NCI-H774 (cell line): ENCODE measurements around the gene PLXNA2.

Experiments used
- DNase-seq: peaks from one replicate; lab custom pipeline; 2025; lab: John Stamatoyannopoulos, UW

The PLXNA2 gene

GRCh38 chr1:208203127-208203847, 40.9 kb downstream of the PLXNA2 start:
- DNase-seq, result peak; percentile 83

DNA sequence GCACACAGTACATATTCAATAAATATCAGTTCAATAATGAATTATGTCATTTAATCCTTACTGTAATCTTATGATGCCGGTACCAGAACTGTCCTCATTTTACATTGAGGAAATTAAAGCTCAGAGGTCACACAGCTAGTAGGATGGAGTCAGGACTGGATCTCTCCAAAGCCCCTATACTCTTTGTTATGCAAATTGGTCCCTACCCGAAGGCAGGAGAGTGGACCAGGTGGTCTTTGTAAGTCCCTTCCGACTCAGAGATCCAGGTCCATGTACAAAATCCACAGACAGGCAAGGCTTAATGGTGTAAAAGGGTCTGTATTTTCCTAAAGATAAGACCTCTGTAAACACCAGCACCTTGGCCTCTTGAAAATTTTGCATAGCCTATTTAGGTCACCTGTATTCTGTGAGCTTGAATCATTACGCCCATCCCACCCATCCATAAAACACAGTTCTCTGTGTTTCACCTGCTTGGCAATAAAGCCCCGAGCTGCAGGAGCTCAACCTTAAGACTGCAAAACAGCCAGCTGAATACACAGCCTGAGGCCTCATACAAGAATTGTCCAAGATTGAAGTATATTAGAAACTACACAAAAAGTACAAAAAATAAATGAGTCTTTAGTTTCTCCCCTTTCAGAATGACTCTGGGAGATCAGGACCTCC, 41.7 kb downstream of the PLXNA2 start:
- no peak for DNase-seq

- DNase-seq, result no peak
These were observed 43.0 kb downstream of the PLXNA2 start for GRCh38 chr1:208201229-208201628.

DNA sequence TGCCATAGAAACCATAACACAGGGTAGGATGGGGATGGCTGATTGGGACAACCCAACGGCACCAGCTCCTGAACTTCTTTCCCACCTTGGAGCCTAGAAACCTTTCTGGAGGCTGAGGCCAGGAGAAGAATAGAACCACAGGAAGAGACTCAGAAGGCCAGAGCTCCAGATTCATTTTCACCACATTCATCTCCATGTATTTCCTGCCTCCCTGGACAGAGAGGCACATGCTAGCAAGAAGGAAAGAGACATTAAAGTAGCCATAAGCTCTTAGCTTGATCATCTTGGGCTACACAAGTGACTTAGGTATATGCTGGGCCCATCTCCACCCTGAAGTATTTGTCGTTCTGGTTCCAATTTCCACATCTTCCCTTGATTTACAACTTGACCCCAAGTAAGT, 44.1 kb downstream of the PLXNA2 start:
- DNase-seq, result no peak

DNA sequence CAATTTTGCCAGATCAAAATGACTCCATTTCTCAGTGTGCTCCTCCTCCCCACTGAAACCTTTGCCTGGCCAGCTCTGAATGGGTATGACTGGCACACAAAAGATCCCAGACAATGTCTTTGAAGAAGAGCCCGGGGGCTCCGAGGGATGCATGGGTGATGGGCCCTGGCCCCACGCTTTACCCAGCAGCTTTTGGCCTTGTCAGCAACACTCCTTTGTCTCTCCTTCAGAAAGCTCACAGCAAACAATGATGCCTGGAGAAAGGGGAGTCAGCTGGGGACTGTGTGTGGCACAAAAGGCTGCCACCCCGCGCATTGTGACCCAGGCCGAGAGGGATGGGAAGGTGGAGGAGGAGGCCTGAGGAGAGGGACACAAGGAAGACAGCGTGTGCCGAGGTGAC, 45.9 kb downstream of the PLXNA2 start:
- no peak for DNase-seq

DNA sequence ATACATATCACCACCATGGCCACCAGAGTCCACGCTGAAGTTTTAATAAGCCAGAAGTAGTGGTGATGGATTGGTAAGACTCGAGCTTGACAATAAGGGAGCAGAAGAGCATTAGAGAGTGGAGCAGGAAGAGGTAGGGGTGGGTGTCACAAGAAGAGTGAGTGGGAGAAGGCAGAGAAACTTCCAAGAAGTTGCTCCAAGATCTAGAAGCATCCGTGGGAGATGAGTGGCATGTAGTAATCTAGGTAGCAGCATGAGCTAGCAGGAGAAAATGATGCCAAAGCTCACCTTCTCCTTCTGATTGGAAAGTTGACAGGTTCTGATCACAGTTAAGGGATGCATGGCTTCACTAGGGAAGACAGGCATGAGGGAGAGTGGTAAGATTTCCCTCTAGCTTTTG, 49.2 kb downstream of the PLXNA2 start:
- no peak for DNase-seq

- DNase-seq, result no peak
These were observed 51.2 kb downstream of the PLXNA2 start for GRCh38 chr1:208192995-208193394.

DNA sequence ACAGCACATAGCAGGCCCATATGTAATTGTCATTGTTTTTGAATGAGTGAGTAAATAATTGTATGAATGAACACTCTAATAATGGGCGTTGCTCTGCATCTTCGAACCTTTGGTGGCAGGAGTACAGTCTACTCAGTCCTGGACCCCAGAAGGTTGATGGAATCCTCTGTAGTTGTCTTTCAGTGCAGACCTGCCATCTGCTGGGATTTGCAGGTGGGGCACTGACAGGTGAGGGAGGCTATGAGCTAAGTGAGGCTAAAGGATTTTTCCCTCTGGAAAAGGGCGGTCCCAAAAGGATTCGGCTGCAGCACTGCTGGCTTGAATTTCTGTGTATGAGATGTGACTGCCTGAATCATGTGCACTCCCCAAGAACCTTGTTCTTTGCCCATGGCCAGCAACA, 53.4 kb downstream of the PLXNA2 start:
- DNase-seq, result no peak

- DNase-seq, result no peak
These were observed 54.5 kb downstream of the PLXNA2 start for GRCh38 chr1:208189716-208190115.

DNA sequence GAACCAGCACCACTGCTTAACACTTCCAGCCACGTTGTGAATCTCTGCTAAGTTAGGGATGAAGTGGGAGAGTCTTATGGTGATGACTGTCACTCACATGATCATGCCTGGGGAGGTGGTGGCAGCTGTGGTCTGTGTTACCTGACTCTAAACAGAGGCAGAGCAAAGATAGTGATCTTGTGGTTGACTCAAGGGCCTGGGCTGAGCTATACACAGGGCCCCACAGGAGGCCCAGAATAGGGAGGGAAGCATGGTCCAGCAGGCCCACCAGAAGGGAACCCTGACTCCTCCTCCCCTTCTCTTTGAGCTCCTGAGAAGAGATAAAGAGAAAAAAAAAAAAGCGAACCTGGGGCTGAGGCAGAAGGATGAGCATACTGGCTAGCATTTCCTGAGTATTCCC, 55.0 kb downstream of the PLXNA2 start:
- DNase-seq, result no peak

- DNase-seq, result no peak
These were observed 55.6 kb downstream of the PLXNA2 start for GRCh38 chr1:208188607-208189006.

DNA sequence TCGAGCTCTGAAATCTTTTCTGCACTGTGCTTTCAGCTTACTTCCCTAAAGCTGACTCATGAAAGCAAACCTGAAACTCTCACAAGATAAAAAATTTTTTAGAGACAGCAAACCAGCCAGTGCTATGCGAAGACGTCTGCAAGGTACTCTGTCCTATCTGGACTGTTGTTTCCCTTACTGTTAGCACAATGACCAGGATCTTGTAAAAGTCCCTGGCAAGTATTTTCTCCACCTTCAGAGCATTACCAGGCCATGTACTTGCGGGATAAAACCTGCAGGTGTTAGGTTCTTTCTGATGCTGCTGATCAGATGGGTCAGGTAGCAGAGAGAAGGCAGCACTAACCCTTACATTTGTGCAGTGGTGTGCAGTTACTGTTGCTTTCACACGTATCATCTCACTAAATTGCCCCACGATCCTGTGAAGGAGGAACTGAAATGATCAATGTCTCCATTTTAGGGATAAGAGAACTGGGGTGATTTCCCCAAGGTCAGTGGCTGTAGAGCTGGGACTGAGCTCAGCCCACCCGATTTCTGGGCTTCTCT, 56.6 kb downstream of the PLXNA2 start:
- DNase-seq, result no peak

DNA sequence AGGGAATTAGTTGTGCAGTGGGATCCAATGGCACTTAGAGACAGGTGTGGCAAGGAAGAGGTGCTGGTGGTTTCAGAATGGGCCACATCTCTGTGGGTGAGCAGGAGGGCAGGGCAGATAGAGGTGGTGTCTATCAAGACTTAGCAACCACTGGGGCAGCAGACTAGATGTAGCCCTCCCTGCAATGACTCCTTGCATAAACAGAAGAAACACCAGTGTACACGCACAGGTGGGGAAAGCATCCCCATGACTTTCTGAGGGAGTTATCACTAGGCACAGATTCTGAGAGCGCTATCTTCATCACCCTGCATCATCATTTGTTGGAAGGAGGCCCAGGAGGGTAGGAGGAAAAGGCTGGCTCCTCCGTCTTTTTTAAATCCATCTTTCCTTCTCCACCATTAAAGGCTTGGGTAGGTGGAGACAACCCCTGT, 58.4 kb downstream of the PLXNA2 start:
- no peak for DNase-seq

- DNase-seq, result no peak
These were observed 59.1 kb downstream of the PLXNA2 start for GRCh38 chr1:208184966-208185654.

DNA sequence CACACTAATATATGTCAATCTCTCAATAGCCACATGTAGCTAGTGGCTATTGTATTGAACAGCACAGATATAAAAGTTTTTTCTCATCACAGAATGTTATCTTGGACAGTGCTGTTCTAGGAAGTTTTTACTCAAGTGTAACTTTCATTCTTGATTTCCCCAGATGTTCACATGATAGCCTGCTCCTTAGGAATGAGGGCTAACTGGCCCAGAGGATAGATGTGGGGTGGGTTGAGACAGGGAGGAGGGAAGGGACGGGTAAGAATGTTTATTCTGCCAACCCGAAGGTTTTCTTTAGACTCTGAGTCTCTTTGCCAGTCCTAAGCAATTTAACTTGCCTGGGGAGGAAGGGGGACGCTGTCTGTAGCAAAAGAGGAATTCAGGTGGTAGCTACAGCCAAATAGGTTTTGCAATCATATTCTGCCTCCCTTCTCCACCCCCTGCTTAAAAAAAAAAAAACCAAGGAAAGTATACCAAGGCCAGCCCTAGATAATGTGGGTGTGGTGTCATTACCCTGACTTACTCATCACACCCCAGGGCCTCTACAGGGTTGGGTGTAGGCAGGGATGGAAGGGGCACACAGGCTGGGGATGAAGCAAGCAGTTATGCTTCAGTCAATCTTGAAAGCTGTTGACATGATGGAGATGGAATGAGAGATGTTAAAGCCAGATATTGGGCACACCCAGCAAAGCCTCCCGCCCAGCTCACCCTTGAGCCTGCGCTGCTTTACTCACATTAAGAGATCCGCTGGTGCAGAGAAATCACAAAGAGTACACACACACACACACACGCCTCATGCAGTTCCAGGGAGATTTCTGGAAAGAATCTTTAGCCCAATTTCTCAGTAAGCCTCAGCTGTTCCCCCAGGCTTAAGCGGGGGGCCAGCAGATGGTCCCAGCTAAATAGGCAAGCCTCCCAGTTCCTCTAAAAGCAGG, 59.9 kb downstream of the PLXNA2 start:
- DNase-seq, result no peak

DNA sequence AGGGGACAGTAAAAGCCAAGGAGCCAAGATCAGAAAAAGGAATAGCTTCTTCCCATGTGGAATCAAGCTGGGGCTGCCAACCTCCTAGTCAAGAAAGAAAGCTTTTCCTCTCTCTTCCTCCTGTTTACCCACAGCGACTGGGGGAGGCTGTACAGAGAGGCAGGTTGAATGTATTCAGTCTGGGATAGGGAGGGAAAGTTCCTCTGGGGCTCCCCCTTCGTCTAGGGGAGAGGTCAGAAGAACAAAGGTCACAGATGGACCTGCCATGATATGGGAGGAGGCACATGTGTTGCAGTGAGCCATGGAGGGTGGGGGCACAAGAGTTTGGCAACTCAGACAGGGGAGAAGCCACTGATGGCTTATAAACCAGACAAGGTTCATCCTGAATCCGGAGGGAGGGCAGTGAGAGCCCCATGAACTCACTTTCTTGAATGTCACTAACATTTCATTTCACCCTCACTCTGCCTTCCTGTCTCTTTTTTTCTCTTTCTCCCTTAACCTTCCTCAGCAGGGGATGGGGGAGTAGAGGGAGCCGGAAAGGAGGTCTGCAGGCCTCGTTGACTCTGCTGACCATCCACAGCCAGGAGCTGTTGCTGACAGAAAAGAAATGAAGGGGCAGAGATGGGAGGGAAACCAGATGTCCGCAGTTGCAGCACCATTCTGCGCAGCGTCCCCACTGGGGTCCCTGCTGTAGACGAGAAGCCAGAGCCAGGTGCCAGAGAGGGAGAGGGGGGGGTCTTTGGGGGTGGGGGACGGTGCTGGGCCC, 61.1 kb downstream of the PLXNA2 start:
- DNase-seq, result no peak

- DNase-seq, result no peak
These were observed 62.8 kb downstream of the PLXNA2 start for GRCh38 chr1:208181364-208181763.

- no peak for DNase-seq
These were observed 63.8 kb downstream of the PLXNA2 start for GRCh38 chr1:208180421-208180820.

DNA sequence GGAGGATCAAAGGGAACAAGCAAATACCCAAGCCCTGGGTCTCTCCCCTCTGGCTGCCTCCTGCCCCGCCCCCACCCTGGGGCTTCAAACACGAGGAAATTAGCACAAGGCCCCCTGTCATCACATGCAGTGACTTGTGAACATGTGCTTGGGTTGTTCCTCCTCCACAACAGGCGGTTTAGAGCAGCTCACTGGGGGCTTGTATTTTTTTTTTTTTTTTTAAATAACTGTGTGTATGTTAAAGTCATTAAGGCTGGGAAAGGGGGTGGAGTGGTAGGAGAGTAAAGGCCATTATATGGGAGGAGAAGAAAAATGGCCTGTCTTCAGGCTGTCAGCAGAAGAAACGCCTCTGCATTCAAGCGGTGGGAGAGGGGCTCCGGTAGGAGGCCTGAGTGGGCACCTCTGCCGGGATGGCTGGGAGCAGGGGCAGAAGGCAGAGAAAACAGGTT, 64.2 kb downstream of the PLXNA2 start:
- no peak for DNase-seq

GRCh38 chr1:208179263-208179816, 64.8 kb downstream of the PLXNA2 start:
- no peak for DNase-seq

DNA sequence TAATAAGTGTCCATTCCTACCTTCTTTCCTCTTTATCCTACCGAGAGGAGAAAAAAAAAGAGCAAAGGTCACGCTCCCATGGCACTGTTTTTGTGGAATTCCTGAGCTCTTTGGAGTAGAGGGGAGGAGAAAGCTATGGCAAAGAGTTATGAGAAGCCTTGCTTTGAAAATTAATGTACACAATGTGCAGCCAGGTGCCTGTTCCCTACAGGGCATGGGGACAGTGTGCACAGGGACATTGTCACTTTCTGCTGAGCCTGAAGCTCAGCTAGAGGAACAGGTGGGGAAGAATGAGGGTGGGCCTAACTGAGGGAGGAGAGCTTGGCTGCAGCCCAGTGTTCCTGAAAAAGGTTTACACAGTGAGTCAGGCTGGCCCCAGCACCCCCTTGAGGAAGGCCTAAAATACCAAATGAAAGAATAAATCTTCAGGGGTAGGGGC, 66.1 kb downstream of the PLXNA2 start:
- peak; percentile 43 for DNase-seq
